BE2C (cell line): ENCODE results near the gene IFT80.

ENCODE experiments used
- DNase-seq: peaks from one replicate; pipeline ENCODE4 v3.0.0-alpha.2; 2020
- H3K27me3 ChIP-seq: fragments of 250-450 bp; sonication (Bioruptor Pico); 2 replicates; pipeline ENCODE4 v1.5.1; 2020; ENCODE audit warnings: mild to moderate bottlenecking
- H3K36me3 ChIP-seq: fragments of 250-450 bp; sonication (Bioruptor Pico); 2 replicates; pipeline ENCODE4 v1.5.1; 2020; ENCODE audit warnings: mild to moderate bottlenecking
- H3K4me1 ChIP-seq: fragments of 250-450 bp; sonication (Bioruptor Pico); 2 replicates; pipeline ENCODE4 v1.5.1; 2020
- H3K4me3 ChIP-seq: 2 replicates; pipeline ENCODE4 v1.5.1; 2011; ENCODE audit warnings: low read depth, low read length
- H3K9me3 ChIP-seq: fragments of 250-450 bp; sonication (Bioruptor Pico); 2 replicates; pipeline ENCODE4 v1.5.1; 2020
- CTCF ChIP-seq: IDR thresholded peaks from 2 replicates; pipeline ENCODE4 v1.5.1; 2012; ENCODE audit warnings: mild to moderate bottlenecking, low read depth, low read length

Gene IFT80

GRCh38 chr3:160417311-160417710 is 18.3 kb upstream of the IFT80 start:
- Histone ChIP-seq H3K36me3 (peaks cover 100% of the 10 kb centered on the region), H3K4me3 (no peak overlapping the region), H3K9me3 (no peaks in the 10 kb centered on the region), H3K4me1 (no peaks in the 10 kb centered on the region), H3K27me3 (no peaks in the 10 kb centered on the region)
- no peak for DNase-seq
- TF ChIP-seq CTCF: no peak

DNA sequence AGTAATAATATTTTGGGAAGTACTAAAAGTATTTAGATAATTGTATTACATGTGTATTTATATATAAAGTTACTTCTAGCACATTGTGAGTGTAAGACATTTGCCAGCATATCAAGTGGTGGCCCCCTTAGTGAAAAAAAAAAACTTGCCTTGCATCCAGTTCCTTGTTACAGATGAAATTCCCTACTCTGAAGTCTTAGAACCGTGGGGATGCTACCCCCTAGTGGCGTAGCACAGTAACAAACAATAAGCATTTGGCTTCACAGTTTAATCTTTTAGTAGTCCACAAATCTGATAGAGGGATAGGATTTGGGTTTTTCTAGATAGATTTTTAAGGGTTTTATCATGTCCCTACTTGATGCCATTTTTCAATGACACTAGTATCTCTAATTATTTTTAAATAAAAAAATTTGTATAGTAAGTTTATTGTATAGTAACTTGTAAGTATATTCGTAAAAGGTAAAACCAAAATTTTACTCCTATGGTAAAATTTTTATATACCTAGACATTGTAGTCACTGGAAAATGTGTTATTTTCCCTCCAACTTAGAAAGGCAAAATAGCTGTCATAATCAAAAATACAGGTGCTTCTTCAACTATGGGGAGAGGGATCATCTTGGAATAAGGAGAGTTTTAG is 14.7 kb upstream of the IFT80 start:
- Histone ChIP-seq H3K27me3 (no peaks in the 10 kb centered on the region), H3K36me3 (peaks cover 85% of the 10 kb centered on the region), H3K4me3 (no peak overlapping the region), H3K4me1 (no peaks in the 10 kb centered on the region), H3K9me3 (no peaks in the 10 kb centered on the region)
- peak; percentile 75 for DNase-seq
- peak; percentile 90 for TF ChIP-seq CTCF

DNA sequence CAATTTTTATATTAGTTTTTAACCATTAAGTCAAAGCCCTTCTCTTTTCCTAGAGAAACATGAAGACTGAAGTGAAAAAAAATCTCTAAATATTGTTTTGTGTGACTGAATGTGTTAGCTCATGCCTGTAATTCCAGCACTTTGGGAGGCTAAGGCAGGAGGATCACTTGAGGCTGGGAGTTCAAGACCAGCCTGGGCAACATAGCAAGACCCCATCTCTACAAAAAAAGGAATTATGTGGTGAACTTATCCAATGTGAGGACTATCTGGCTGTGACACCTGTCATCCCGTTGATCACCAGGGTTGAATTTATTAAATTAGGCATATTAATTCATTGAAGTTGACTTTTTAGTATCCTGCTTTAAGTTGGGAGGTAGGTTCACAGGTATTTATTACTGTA is 13.5 kb upstream of the IFT80 start:
- Histone ChIP-seq H3K27me3 (no peaks in the 10 kb centered on the region), H3K9me3 (no peaks in the 10 kb centered on the region), H3K36me3 (peaks cover 85% of the 10 kb centered on the region), H3K4me1 (no peaks in the 10 kb centered on the region; the same call in 1 of the 2 replicates), H3K4me3 (no peak overlapping the region)
- no peak for DNase-seq
- TF ChIP-seq CTCF: no peak

GRCh38 chr3:160409812-160410610 is 11.0 kb upstream of the IFT80 start:
- Histone ChIP-seq H3K4me3 (no peak overlapping the region), H3K4me1 (peaks cover 3% of the 10 kb centered on the region; the same call in 1 of the 2 replicates), H3K27me3 (no peaks in the 10 kb centered on the region), H3K9me3 (no peaks in the 10 kb centered on the region), H3K36me3 (peaks cover 85% of the 10 kb centered on the region)
- TF ChIP-seq CTCF: no peak
- DNase-seq: no peak

GRCh38 chr3:160403796-160404470 is 4.9 kb upstream of the IFT80 start:
- H3K4me3 ChIP-seq: peak overlapping the region; percentile 98
- no peak for TF ChIP-seq CTCF
- H3K4me1 ChIP-seq: peaks cover 3% of the 10 kb centered on the region; the same call in 1 of the 2 replicates
- H3K9me3 ChIP-seq: no peaks in the 10 kb centered on the region
- H3K36me3 ChIP-seq: peaks cover 76% of the 10 kb centered on the region
- H3K27me3 ChIP-seq: no peaks in the 10 kb centered on the region
- DNase-seq: no peak
